Measurements from ENCODE around the gene PRKCD. TPM values are rescaled to one million over a fixed set of nuclear protein-coding genes. Genes with fewer than 3 reads are reported as not detected.

Gene PRKCD
- polyA plus RNA-seq, 3 donors: 123 to 329 (median 158) TPM

DNA sequence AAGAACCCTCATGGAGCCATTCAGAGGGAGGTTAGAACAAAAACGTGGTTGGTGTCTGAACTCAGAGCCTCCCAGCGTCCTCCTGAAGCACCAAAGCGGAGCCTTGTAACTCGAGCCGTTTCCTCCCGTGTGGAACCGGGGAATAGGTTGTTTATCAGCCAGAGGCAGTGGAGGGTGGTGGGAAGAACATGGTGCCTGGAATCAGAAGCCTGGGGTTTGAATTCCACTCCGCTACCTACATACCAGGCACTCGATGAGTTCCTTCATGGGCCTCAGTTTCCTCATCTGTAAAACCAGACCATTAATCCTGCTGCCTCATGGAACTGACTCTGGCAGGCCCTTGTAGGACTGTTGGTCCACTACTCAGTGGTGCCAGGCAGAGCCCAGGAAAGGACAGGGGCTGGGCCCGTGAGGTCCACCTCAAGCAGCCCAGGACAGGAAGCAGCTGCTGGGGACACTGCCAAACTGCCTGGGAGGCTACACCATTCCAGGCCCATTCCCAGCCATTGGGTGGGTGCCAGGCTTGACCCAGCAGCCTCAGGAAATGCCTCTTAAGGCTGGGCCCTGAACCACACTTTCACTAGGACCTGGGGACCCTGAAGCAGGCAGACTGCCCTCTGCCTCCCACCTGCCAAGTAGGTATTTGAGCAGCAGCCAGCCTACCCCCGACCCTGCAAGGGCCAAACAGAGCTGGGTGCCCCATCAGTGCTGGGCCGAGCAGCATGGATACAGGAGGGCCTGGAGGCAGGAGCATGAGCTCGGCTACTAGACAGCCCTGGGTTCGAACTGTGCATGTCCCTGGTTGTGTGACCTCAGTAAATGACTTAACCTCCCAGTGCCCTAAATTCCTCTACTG lies 33.4 kb downstream of the PRKCD start:
- Histone ChIP-seq H3K4me3 (replicated peaks in 1 of 3; ENCODE audit: low read depth in 2 of 3, low read length in 3 of 3) (no peak overlapping the region), H3K79me2 (ENCODE audit: insufficient read depth, low read length) (peaks cover 7% of the 10 kb centered on the region), H4K20me1 (ENCODE audit: insufficient read depth, low read length) (peaks cover 73% of the 10 kb centered on the region), H3K9me3 (replicated peaks in 1 of 2; ENCODE audit: control insufficient read depth in 1 of 2, insufficient read depth in 1 of 2, low read length in 2 of 2) (no peaks in the 10 kb centered on the region), H3K4me1 (ENCODE audit: control insufficient read depth in 1 of 2, insufficient read depth in 2 of 2, low read length in 2 of 2) (peaks cover 21 to 27% of the 10 kb centered on the region in 2 donors), H3K9ac (ENCODE audit: insufficient read depth, low read length, poor library complexity, severe bottlenecking) (no peak overlapping the region), H3K27me3 (ENCODE audit: control insufficient read depth in 2 of 2, insufficient read depth in 2 of 2, low read length in 2 of 2) (no peaks in the 10 kb centered on the region), H2AFZ (ENCODE audit: insufficient read depth, low read depth, low read length, poor library complexity, severe bottlenecking) (no peak overlapping the region), H3K27ac (ENCODE audit: low read depth in 1 of 2, low read length in 2 of 2) (peak overlapping the region; percentile 22 to 51), H3K4me2 (replicated peaks; ENCODE audit: extremely low read depth, low read length, poor library complexity, severe bottlenecking) (no peak overlapping the region), H3K36me3 (replicated peaks in 1 of 2; ENCODE audit: control insufficient read depth in 1 of 2, insufficient read depth in 2 of 2, low read length in 2 of 2) (peaks cover 48 to 56% of the 10 kb centered on the region in 2 donors)
- intact Hi-C loops (cut with micrococcal nuclease): loop anchor here (1.0 to 5.0 kb wide), 3 partner anchors 62 to 82 kb away; partner anchors contain the start of gene RFT1 (in 2 of the 2)
- Mint-ChIP-seq H3K36me3 (peaks cover 36 to 43% of the 10 kb centered on the region in 2 donors), H3K27me3 (ENCODE audit: low read depth in 3 of 3) (peaks cover 0 to 3% (median 3%) of the 10 kb centered on the region in 3 donors), H3K4me3 (no peak overlapping the region), H3K4me1 (peaks cover 34% of the 10 kb centered on the region), H3K27ac (peak overlapping the region in 5 of 7 donors; percentile 42 to 88 (median 78)), H3K9me3 (no peaks in the 10 kb centered on the region)
- 89% methylated on average over 6 of the region's 14 CpGs for WGBS (ENCODE audit: insufficient coverage)
- peak in 1 of 3 donors; percentile 10 for DNase-seq
- TF ChIP-seq CTCF (IDR thresholded peaks at IDR 0.05): no peak

GRCh38 chr3:53195066-53195450 lies 34.0 kb downstream of the PRKCD start:
- H3K4me2 ChIP-seq (replicated peaks; ENCODE audit: extremely low read depth, low read length, poor library complexity, severe bottlenecking): no peak overlapping the region
- WGBS (ENCODE audit: insufficient coverage): 93% methylated on average over 10 of the region's 10 CpGs
- H2AFZ ChIP-seq (ENCODE audit: insufficient read depth, low read depth, low read length, poor library complexity, severe bottlenecking): no peak overlapping the region
- no peak for DNase-seq
- peaks cover 0 to 3% (median 3%) of the 10 kb centered on the region in 3 donors for H3K27me3 Mint-ChIP-seq (ENCODE audit: low read depth in 3 of 3)
- intact Hi-C loops (cut with micrococcal nuclease): loop anchor here (1.0 to 5.0 kb wide), 3 partner anchors 63 to 83 kb away; partner anchors contain the start of gene RFT1 (in 2 of the 2)
- H3K4me3 Mint-ChIP-seq: no peak overlapping the region
- peak overlapping the region; percentile 22 to 48 for H3K27ac ChIP-seq (ENCODE audit: low read depth in 1 of 2, low read length in 2 of 2)
- H3K27ac Mint-ChIP-seq: peak overlapping the region; percentile 13 to 92 (median 71)
- H3K79me2 ChIP-seq (ENCODE audit: insufficient read depth, low read length): peaks cover under 1% of the 10 kb centered on the region
- TF ChIP-seq CTCF (IDR thresholded peaks at IDR 0.05): no peak
- no peak overlapping the region for H3K9ac ChIP-seq (ENCODE audit: insufficient read depth, low read length, poor library complexity, severe bottlenecking)
- H3K4me1 Mint-ChIP-seq: peaks cover 35% of the 10 kb centered on the region
- H3K9me3 ChIP-seq (replicated peaks in 1 of 2; ENCODE audit: control insufficient read depth in 1 of 2, insufficient read depth in 1 of 2, low read length in 2 of 2): no peaks in the 10 kb centered on the region
- no peaks in the 10 kb centered on the region for H3K9me3 Mint-ChIP-seq
- H3K36me3 ChIP-seq (replicated peaks in 1 of 2; ENCODE audit: control insufficient read depth in 1 of 2, insufficient read depth in 2 of 2, low read length in 2 of 2): peaks cover 42 to 50% of the 10 kb centered on the region in 2 donors
- no peaks in the 10 kb centered on the region for H3K27me3 ChIP-seq (ENCODE audit: control insufficient read depth in 2 of 2, insufficient read depth in 2 of 2, low read length in 2 of 2)
- H3K4me1 ChIP-seq (ENCODE audit: control insufficient read depth in 1 of 2, insufficient read depth in 2 of 2, low read length in 2 of 2): peaks cover 21 to 27% of the 10 kb centered on the region in 2 donors
- H3K36me3 Mint-ChIP-seq: peaks cover 31 to 37% of the 10 kb centered on the region in 2 donors
- no peak overlapping the region for H3K4me3 ChIP-seq (replicated peaks in 1 of 3; ENCODE audit: low read depth in 2 of 3, low read length in 3 of 3)
- peaks cover 67% of the 10 kb centered on the region for H4K20me1 ChIP-seq (ENCODE audit: insufficient read depth, low read length)
